ENCODE results near the gene AGPAT2. TPM values are rescaled to one million over a fixed set of nuclear protein-coding genes. Genes with fewer than 3 reads are reported as not detected.

The AGPAT2 gene
- total RNA-seq, 1 experiment from 2014 or later, result 40.2 TPM

- TF ChIP-seq RELA (CRISPR knock-in tag; IDR thresholded peaks at IDR 0.05; ENCODE audit: borderline replicate concordance) (no peak), FOXK1 (CRISPR knock-in tag; IDR thresholded peaks at IDR 0.05) (no peak), GABPB1 (CRISPR knock-in tag; IDR thresholded peaks at IDR 0.05) (no peak), JUN (CRISPR knock-in tag; IDR thresholded peaks at IDR 0.05) (no peak), OVOL2 (CRISPR knock-in tag; IDR thresholded peaks at IDR 0.05; ENCODE audit: borderline replicate concordance) (no peak), ZBTB21 (CRISPR knock-in tag; IDR thresholded peaks at IDR 0.05; ENCODE audit: borderline replicate concordance) (no peak), ZNF416 (CRISPR knock-in tag; IDR thresholded peaks at IDR 0.05) (no peak)
- TF ChIP-seq, protein P1, sequence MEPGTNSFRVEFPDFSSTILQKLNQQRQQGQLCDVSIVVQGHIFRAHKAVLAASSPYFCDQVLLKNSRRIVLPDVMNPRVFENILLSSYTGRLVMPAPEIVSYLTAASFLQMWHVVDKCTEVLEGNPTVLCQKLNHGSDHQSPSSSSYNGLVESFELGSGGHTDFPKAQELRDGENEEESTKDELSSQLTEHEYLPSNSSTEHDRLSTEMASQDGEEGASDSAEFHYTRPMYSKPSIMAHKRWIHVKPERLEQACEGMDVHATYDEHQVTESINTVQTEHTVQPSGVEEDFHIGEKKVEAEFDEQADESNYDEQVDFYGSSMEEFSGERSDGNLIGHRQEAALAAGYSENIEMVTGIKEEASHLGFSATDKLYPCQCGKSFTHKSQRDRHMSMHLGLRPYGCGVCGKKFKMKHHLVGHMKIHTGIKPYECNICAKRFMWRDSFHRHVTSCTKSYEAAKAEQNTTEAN (CRISPR knock-in tag; IDR thresholded peaks at IDR 0.05), result no peak
- no peak for ATAC-seq
- H3K27ac Mint-ChIP-seq, result no peak overlapping the region
- ChIA-PET CTCF (interaction anchor here (1.3 kb wide), 1 partner anchor 13 kb away, joined by 7 read pairs; no protein-coding TSS in a partner anchor), POLR2A (interaction anchor here (0.7 kb wide), 1 partner anchor 9 kb away, joined by 4 read pairs; no protein-coding TSS in a partner anchor)
- DNase-seq (ENCODE audit: low spot score), result no peak
- no peak overlapping the region for H3K4me3 Mint-ChIP-seq
- no peaks in the 10 kb centered on the region for H3K36me3 Mint-ChIP-seq
- H3K27me3 Mint-ChIP-seq (ENCODE audit: low read depth), result peaks cover 15% of the 10 kb centered on the region
- H3K4me1 Mint-ChIP-seq, result peaks cover 4% of the 10 kb centered on the region
- H3K9me3 Mint-ChIP-seq, result no peaks in the 10 kb centered on the region
Observed at GRCh38 chr9:136714893-136715274, 27.6 kb upstream of the AGPAT2 start.

GRCh38 chr9:136714096-136714892, 27.0 kb upstream of the AGPAT2 start:
- H3K27me3 Mint-ChIP-seq (ENCODE audit: low read depth), result peaks cover 15% of the 10 kb centered on the region
- ATAC-seq, result no peak
- ChIA-PET CTCF (interaction anchor here (0.6 to 2.1 kb wide), 6 partner anchors 8 to 229 kb away, joined by 3 to 12 read pairs (median 5); no protein-coding TSS in a partner anchor), POLR2A (interaction anchor here (0.7 to 1.0 kb wide), 3 partner anchors 9 to 62 kb away, joined by 3 to 4 read pairs (median 4); no protein-coding TSS in a partner anchor)
- H3K9me3 Mint-ChIP-seq, result no peaks in the 10 kb centered on the region
- DNase-seq (ENCODE audit: low spot score), result no peak
- no peak overlapping the region; the same call in 1 of the 2 replicates for H3K27ac Mint-ChIP-seq
- H3K4me3 Mint-ChIP-seq, result peak overlapping the region; percentile 69
- TF ChIP-seq ZNF121 (CRISPR knock-in tag; IDR thresholded peaks at IDR 0.05) (peak; percentile 85), ARID4B (CRISPR knock-in tag; IDR thresholded peaks at IDR 0.05; ENCODE audit: borderline replicate concordance) (no peak)
- H3K36me3 Mint-ChIP-seq, result no peaks in the 10 kb centered on the region
- peaks cover 4% of the 10 kb centered on the region for H3K4me1 Mint-ChIP-seq

DNA sequence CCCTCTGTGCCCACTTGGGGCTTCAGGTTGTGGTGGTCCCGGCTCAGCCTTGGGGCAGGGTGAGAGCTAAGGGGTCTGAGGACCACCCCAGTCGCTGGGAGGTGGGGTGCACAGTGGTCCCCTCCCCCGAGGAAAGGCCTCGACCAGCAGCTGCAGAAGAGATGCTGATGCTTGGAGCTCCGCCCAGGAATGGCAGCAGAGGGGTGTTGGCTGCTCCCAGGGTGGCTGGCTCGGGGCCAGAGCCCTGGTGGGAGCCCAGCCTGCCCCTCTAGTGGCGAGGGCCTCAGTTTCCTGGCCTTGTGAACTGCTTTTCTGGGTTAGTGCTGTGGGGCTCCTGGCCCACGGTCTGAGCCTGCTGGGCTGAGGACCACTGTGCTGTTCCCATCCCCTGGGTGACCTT, 26.3 kb upstream of the AGPAT2 start:
- no peak for TF ChIP-seq TCF7 (CRISPR knock-in tag; IDR thresholded peaks at IDR 0.05; ENCODE audit: low read depth)
- 0 out of 2 replicates have a peak, but pooled peaks have one; percentile 44 for TF ChIP-seq FOXP1 (CRISPR knock-in tag; IDR thresholded peaks at IDR 0.05; ENCODE audit: borderline replicate concordance)
- TF ChIP-seq, protein P2, sequence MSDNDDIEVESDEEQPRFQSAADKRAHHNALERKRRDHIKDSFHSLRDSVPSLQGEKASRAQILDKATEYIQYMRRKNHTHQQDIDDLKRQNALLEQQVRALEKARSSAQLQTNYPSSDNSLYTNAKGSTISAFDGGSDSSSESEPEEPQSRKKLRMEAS (CRISPR knock-in tag; IDR thresholded peaks at IDR 0.05), result 0 out of 2 replicates have a peak, but pooled peaks have one; percentile 10
- TF ChIP-seq ETV6 (CRISPR knock-in tag; IDR thresholded peaks at IDR 0.05), result 0 out of 2 replicates have a peak, but pooled peaks have one; percentile 31
- Mint-ChIP-seq H3K36me3 (no peaks in the 10 kb centered on the region), H3K4me3 (peak overlapping the region; percentile 69), H3K4me1 (peaks cover 4% of the 10 kb centered on the region), H3K27ac (no peak overlapping the region), H3K27me3 (ENCODE audit: low read depth) (peaks cover 15% of the 10 kb centered on the region), H3K9me3 (no peaks in the 10 kb centered on the region)
- POLR2A ChIA-PET, result interaction anchor here (0.5 to 1.0 kb wide), 3 partner anchors 10 to 62 kb away, joined by 3 to 4 read pairs (median 3); no protein-coding TSS in a partner anchor
- CTCF ChIA-PET, result interaction anchor here (0.7 to 2.2 kb wide), 9 partner anchors 9 to 228 kb away, joined by 3 to 12 read pairs (median 4); partner anchors contain the start of gene LCN8
- ATAC-seq (no peak), DNase-seq (ENCODE audit: low spot score) (no peak)

Measured in WTC11 (cell line).